GM19467 (cell line): ENCODE measurements around the gene UGCG.
A peak's percentile ranks its signal among the peaks of the same experiment; 100 is the strongest.
"Not testable (repeated sequence)": the region's sequence is repeated elsewhere in the genome, so short reads cannot be mapped to it uniquely, and the experiment has no call there.

Experiments
- ATAC-seq: cut with Tn5 transposase; IDR thresholded peaks from one replicate; pipeline ENCODE4 v1.9.1; 2021; ENCODE audit warnings: mild to moderate bottlenecking, moderate library complexity; ENCODE audit not compliant: unreplicated experiment

Gene UGCG

DNA sequence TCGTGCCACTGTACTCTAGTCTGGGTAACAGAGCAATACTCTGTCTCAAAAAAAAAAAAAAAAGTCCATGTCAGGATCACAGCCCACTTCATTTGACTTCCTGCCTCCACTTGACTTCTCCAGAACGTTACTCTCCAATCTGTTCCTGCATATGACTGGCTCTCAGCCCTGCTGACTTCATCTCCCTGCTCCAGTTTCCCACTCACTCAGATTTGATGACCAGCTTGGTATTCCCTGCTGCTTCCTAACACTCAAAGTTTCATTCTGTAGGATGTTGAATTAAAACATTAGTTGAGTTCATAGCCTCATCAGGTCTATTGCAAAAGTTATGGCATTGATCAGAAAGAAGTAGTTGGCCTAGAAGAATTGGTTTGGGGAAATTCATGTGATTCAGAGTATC, 52.3 kb downstream of the UGCG start:
- ATAC-seq, result no peak

- ATAC-seq, result no peak
Measured at GRCh38 chr9:111949919-111950318, 53.3 kb downstream of the UGCG start.

- no peak for ATAC-seq
Measured at GRCh38 chr9:111952559-111952958, 55.9 kb downstream of the UGCG start.

- ATAC-seq, result no peak
Measured at GRCh38 chr9:111953444-111953843, 56.8 kb downstream of the UGCG start.

DNA sequence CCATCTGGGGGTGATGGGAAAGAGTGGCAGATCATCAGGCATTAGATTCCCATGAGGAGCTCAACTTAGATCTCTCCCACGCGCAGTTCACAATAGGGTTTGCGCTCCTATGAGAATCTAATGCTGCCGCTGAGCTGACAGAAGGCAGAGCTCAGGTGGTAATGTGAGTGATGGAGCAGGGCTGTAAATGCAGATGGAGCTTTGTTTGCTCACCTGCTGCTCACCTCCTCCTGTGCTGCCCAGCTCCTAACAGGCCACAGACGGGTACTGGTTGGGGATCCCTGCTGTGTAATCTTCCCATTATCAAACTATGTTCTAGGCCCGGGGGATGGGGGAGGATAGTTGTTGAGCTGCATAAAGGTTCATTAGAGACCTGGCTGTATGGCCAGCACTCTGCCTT, 58.4 kb downstream of the UGCG start:
- no peak for ATAC-seq

DNA sequence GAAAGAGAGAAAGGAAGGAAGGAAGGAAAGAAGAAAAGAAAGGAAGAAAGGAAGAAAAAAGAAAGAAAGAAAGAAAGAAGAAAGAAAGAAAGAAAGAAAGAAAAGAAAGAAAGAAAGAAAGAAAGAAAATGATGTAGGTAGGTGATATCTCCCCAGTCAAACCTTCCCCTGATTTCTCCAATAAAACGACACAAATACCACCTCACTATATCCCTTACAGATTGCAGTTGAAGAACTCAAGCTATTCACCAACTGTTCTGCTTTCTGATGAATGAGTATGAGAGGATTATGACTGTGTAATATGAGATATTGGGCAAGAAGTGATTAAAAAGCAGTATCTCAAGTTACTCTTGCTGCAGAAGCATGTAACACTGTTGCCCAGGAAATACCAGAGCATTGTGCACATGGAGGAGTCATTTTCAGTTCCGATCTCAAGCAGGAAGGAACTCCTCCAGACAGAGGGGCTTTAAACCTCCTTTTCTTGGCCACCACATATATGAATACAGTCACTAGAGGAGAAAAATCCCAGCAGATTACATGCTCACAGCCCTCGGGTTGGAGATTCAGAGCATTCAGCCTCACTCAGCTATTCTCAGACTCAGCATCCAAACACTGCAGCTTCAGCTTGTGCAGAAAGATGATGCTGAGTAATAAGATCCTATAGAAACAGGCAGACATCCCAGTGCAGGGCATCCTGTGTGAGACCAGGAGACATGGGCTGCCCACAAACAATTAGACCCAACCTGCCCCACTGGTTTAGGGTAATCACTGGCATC, 61.4 kb downstream of the UGCG start:
- no peak for ATAC-seq

DNA sequence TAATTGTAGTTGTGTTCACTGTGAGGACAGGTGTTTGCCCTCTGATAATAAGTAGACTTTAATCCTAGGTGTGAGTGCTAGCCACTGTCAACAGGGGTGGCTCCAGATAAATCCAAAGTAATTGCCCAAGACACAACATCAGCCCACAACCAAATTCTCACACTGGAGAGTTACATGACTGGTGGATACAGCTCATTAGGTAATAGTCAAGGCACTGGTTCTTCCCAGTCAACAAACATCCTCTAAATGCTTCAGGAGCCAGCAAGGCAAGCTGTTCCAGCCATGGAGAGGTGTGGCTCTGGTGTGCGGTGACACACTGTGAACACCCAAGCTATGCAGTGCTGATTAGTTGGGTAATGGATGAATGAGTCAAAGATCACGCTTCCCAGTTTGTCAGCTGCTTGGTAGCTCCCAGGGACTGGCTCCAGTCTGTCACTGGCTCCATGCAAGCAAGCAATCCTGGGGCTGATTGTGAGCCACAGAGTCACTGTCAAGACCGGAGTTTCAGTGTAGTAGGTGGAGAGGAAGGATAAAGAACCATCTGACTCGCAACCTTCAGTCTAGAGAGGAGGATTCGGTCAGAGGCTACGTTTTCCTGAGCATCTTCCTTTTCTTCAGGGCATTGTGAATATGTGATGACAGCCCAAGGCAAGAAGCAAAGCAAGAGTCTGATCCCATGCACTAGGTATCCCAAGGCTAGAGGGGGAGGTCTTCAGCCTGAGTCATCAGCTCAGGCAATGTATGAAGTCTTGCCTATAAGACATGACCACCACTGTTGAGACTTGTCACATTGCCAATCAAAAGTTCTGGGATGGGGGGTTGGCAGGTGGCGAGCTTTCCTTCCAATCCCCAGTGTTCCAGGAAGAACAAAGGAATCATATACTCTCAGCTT, 63.1 kb downstream of the UGCG start:
- ATAC-seq, result no peak

GRCh38 chr9:111960485-111960884, 63.9 kb downstream of the UGCG start:
- not testable (repeated sequence) for ATAC-seq

DNA sequence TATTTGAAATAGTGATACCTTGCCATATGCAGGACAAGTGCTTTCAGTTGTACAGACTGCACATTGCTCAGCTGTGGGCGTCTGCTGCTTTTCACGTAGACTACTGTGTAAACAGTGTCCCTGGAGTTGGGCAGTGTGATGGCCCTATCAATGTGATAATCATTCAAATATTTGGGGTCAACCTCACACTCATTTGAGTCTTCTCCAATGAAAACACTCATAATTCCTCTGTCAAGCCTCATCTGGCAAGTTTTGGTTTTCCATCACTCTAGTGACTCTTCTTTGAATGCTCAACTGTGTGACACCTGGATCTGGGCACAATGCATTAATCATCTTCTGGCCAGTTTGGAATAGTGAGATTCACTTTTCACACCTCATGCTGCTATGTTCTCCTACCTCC, 64.4 kb downstream of the UGCG start:
- no peak for ATAC-seq

DNA sequence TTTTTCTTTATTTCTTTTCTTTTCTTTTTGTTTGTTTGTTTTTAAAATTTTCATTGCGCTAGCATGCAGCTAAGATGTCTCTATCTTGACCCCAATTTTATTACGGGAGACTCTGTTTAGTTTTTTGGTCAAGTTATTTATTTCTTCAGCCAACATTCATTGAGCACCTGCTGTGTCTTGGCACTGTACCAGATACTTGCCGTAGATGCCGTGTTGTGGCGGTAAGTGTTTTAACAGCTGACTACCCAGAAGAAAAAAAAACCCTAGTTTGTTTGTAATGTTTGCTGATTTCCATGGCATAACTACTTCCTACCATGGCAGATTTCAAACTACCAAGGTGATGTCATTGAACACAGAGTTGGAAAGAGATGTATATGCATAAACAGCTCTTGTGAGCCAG, 65.0 kb downstream of the UGCG start:
- ATAC-seq, result no peak

- no peak for ATAC-seq
Measured at GRCh38 chr9:111962021-111962420, 65.4 kb downstream of the UGCG start.

GRCh38 chr9:111963995-111964394, 67.4 kb downstream of the UGCG start:
- no peak for ATAC-seq

DNA sequence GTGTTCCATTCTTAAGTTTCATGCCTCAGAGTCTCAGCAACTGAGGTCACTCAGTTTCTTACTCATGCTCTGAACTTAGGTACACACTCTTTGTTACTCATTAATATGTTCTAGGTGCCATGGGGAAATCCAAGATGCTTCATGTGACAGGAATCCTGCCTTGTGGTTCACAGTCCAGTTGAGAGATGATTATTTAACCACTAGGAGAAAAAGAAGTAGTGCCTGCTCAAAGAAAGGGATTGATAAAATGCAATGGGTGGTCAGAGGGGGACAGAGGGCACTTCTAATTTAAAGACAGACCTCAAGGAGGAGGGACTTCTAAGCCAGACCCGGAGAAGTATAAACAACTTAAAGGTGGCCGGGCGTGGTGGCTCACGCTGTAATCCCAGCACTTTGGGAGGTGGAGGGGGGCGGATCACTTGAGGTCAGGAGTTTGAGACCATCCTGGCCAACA, 69.0 kb downstream of the UGCG start:
- ATAC-seq, result peak; percentile 65

- no peak for ATAC-seq
Measured at GRCh38 chr9:111966124-111966723, 69.6 kb downstream of the UGCG start.

GRCh38 chr9:111966861-111967291, 70.3 kb downstream of the UGCG start:
- no peak for ATAC-seq

DNA sequence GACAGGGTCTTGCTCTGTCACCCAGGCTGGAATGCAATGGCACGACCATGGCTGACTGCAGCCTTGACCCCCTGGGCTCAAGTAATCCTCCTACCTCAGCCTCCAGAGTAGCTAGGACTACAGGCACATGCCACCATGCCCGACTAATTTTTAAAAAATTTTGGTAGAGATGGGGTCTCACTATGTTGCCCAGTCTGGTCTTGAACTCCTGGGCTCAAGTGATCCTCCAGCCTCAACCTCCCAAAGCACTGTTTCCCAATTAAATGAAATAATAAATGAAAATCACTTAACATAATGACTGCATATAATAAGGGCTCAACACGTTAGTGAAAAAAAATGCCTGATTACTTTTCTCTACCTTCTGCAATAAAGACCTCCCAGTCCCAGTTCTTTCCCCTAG, 71.0 kb downstream of the UGCG start:
- ATAC-seq, result no peak

DNA sequence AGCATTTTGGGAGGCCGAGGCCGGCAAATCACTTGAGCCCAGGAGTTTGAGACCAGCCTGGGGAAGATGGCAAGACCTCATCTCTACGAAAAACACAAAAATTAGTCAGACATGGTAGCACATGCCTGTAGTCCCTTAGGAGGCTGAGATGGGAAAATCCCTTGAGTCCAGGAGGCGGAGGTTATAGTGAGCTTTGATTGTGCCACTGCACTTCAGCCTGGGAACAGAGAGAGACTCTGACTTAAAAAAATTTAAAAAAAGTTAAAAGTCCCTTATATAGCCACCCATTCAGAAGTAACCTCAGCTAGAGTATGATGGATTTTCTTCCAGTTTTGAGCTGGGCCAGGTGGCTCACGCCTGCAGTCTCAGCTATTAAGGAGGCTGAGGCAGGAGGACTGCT, 72.4 kb downstream of the UGCG start:
- ATAC-seq, result no peak

DNA sequence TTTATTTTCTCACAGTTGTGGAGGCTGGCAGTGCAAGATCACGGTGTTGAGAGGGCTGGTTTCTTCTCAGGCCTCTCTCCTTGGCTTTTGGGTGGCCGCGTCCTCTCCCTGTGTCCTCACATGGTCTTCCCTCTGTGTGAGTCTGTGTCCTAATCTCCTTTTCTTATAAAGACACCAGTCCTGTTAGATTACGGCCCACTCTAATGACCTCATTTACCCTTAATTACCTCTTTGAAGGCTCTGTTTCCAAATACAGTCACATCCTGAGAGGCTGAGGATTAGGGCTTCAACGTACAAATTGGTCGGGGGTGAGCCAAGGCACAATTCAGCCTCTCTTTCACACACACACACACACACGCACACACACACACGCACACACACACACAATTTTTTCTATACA, 73.0 kb downstream of the UGCG start:
- no peak for ATAC-seq

GRCh38 chr9:111970827-111971226, 74.2 kb downstream of the UGCG start:
- no peak for ATAC-seq

GRCh38 chr9:111974092-111974681, 77.6 kb downstream of the UGCG start:
- no peak for ATAC-seq

DNA sequence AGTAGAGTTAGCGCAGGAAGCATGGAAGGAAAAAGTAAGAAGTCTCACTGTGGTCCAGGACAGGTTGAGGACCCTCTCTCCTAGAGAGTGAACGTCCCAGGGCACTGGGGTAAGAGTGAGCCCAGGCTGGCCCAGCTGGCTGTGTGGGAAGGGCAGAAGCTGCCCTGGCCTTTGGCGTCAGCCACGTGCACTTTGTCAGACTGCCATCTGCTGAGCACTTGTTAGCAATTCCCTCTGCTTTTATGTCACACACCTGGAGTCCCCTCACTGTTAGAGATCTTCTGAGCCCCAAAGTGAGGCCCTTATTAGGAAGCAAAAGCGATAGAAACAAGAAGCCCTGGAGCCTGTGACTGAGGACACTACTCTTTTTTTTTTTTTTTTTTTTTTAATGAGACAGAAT, 79.1 kb downstream of the UGCG start:
- ATAC-seq, result no peak
